NCI-H446 (cell line): Measurements from ENCODE around the gene SYK.

Experiments used
- DNase-seq, 2 experiments: peaks; one replicate each; lab custom pipeline; 2025; lab: John Stamatoyannopoulos, UW

Gene SYK

DNA sequence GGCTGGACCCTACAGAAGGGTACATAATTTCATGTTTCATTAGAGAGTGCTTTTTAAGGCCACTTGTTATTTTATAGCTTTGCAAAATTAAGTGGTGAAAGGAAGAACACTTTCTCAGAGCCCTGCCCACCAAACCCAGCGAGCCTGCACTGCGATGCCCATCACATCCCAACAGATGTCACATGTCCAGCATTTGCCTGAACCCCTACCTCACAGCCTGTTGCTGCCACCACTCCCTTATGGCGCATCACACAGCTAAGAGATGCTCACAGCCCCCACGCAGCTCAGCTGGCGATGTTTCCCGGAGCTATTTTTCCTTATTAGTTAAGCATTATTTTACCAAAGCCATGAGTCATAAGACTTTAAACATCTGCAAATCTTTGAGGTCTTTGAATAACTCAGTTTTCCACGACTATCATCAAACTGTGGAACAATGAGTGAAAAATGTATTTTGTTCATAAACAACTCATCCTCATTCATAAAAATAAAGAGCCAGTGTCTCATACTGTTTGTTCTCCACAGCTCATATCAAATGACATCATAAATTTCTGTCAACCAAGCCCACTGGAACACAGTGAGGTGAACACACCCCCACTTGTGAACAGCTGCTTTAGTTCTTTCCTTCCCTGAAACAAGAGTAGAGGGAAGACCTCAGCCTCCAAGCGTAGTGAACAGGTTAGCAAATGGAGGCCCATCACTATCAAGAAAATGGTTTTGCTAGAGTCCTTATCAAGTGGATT is 104.9 kb downstream of the SYK start:
- no peak for DNase-seq

DNA sequence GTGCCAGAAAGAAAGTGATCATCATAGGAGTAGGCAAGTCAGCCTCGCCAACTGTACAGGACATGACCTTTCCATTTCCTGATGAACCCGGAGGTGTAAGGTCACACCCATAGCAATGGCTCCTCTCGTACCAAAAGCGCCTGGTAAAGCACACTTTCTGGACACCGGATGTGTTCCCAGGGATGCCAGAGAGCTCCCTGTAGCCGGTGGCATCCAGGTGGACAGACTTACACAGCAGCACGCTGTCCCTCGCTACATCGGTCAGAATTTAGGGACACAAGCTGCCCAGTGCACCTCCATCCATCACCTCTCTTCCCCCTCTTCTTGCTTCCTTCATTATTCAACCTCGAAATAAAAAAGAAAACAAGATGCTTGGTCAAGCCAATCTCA is 105.4 kb downstream of the SYK start:
- DNase-seq, result no peak

DNA sequence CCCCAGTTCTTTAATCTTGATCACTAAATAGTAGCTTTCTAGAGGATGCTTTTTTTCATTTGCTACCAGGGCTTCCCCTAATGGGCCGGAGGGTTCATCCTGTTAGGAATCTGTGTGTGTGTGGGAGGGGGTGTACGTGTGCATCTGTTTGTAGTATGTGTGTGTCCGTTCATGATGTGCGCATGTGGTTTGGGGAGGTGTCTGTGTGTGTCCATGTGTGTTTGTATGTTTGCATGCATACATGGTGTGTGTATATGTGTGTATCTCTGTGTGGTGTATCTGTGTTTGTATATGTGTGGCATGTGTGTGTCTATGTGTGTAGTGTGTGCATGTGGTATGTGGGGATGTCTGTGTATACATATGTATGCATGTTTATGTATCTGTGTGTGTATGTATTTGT is 106.2 kb downstream of the SYK start:
- no peak for DNase-seq

DNA sequence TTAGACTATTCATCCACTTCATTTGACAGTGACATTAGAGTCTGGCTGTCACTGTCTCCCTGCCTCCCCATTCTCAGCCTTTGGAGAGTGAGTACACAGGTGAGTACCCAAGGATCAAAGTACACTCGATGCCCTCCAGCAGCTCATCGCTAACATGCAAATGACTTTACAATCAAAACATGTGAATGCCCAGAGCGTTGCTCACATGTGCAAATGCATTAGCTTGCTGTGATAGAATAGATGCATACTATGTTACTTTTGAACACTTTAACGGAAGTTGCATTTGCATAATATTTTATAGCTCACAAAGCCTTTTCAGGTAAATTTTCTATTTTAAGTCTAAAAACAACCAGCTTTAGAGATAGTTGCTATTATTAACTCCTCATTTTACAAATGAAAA is 107.6 kb downstream of the SYK start:
- DNase-seq, result no peak

DNA sequence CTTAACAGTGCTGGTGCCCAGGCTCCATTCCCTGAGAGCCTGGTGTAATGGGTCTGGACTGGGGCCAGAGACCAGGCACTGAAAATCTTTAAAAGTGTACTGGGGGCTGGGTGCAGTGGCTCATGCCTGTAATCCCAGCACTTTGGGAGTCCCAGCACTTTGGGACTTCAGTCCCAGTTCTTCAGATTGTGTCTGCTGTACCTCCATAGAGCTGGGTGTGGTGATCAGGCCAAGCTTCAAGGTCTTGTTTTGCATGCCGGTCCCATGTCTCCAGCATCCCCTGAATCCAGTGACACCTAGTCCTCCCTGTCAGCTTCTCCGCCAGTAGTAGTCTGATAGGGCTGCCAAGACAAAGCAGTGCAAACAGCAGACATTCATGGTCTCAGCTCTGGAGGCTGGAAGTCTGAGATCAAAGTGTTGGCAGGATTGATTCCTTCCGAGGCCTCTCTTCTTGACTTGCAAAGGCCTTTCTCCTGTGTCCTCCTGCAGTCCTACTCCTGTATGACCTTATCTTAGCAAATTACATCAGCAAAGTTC is 108.2 kb downstream of the SYK start:
- no peak for DNase-seq

DNA sequence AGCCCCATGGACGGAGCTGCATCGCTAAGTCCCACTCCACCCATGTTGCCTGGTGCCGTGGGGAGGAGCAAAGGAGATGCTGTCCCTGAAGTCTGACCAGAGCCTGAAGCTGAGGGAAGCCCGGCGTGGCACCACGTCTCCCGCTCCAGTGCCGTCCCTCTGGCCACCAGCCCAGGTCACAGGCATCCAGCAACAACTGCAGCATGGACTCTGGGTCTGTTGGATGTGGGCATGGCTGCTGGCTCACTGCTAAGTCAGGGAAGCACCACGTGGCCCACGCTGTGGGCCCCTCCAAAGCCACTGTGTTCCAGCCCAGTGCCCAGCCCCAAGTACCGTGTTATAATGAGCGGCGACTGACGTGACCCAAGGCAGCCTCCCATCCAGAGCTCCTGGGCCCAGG is 112.6 kb downstream of the SYK start:
- DNase-seq, result no peak

DNA sequence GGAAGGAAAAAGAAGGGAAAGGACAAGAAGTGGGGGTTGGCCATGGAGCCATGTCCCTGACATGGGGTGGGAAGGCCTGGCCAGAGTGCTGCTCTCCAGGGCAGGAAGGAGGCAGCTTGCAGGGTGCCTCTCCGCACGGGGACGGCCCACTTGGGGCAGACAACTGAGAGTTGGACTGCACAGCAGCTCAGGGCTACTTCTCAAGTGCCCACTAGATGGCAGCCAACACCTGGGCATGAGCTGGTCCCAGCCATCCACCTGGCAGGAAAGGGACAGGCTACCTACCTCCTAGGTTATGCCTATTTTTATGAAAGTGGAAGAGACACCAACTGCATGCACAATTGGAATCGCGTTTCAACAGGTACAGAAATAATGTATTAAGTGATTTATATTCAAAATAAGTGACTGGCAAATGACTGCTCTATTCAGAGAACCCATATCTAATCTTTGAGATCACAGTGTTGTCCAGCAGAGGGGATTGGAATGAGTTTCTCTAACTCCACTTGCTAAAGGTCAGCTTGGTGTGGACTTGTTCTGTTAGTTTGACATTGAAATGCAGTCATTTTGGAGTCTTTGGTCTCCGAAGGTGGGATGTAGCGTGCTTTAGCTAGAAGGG is 113.4 kb downstream of the SYK start:
- peak in 1 of 2 experiments; percentile 57 for DNase-seq

DNA sequence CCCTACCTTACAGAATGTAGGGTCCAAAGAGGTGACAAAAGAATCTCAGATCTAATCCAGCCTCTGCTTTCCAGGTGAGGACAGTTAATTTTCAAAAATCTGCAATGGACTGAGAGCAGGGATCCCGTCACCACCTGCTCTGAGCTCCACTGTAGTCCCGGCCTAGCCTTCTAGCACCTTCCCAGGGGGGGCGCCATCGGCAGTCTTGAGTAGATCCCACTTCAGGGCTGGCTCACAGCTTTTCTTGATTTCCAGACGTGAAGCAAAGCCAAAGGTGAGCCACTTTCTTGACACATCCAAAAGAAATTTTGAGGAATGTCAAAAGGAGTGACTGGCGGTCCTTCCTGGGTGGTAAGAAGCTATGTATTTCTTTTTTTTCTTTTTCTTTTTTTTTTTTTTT is 114.1 kb downstream of the SYK start:
- DNase-seq, result no peak

DNA sequence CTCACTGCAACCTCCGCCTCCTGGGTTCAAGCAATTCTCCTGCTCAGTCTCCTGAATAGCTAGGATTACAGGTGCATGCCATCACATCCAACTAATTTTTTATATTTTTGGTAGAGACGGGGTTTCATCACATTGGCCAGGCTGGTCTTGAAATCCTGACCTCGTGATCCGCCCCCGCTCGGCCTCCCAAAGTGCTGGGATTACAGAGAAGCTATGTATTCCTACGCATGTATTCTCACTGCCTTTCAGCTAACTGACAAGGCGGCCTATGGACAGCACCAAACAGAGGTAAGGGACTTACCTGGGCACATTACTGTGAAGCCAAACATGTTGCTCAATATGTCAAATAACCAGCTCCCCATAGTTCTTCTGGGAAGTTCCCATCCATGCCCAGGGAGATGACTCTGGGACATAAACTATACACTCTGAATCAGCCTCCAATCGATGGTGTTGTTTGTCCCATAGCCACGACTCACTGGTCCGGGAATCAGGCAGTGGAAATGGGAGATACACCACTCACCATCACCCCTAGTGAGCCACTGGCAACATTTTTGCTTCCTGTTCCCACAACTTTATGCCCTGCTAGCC is 114.6 kb downstream of the SYK start:
- DNase-seq, result no peak

DNA sequence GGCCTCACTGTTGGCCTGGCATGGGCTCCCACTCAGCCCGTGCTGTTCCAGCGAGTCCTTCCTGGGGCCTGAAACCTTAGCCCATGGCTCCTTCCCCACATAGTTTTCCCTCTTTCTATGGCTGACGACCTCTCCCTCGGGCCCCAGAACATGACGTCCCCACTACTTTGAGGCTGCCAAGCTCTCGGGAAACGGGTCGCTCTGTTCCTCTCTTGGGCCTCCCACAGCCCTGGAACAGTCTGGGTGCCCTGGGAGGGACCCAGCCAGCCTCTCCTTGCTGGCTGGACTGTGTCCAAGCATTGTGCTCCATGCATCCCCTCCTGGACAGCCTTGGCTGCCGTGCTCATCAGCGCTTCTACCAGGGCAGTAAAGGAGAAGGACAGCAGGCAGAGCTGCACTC is 118.3 kb downstream of the SYK start:
- DNase-seq, result no peak

DNA sequence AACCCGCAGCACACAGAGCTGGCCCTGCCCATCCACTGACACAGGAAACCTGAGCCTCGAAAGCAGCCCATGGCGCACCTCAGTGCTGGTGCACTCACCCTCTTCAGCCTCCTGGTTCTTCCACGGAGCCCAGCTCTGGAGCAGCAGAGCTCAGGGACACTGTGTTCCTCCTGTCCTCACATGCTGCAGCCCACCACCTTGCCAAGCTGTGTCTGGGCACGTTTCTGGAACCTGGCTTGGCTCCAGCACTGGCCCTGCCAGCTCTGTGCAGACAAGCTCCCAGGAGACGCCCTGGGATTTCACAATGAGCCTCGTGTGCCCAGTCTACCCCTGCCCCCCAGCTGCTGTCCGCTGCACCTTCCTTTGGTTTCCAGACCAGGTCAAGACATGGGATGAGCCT is 119.5 kb downstream of the SYK start:
- DNase-seq, result peak in 1 of 2 experiments; percentile 62

DNA sequence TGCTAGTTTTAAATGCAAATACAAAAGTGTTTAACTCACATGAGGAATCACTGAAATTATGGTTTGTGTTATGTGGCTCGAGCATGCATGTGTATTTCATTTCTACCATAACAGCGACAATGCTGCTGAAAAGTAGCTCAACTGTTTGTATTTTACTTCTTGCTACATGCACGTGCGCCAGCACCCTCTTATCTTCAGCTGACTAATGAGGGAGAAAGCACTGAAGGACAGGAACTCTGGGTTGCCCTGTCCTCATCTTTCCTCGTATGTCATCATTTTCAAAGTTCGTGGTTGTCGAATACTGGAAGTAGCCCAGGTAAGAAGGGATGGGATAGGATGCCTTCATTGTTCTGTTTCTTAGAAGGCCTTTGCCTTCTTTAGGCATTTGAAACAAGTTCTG is 120.3 kb downstream of the SYK start:
- DNase-seq, result no peak

DNA sequence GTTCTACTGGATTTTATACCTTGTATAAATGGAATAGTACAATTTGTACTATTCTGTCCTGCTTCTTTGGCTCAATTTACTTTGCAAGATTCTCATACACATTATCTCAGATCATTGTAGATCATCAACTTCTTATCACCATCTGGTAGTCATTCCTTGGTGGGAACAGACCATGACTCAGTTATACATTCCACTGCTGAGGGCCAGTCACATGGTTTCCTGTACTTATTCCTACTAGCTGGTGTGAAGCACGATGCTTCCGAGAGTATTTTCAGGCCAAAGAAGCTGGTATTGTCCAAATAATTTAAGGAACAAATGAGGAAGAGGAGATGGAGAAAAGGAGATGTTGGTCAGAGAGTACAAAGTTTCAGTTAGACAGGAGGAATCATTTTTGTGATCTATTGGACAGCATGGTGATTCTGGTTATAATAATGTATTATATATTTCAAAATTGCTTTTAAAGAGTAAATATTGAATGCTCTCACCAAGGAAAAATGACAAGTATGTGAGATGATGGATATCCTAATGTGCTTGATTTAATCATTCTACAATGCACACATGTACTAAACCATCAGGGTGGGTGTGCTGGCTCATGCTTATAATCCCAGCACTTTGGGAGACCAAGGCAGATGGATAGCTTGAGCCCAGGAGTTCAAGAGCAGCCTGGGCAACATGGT is 124.1 kb downstream of the SYK start:
- DNase-seq, result no peak

DNA sequence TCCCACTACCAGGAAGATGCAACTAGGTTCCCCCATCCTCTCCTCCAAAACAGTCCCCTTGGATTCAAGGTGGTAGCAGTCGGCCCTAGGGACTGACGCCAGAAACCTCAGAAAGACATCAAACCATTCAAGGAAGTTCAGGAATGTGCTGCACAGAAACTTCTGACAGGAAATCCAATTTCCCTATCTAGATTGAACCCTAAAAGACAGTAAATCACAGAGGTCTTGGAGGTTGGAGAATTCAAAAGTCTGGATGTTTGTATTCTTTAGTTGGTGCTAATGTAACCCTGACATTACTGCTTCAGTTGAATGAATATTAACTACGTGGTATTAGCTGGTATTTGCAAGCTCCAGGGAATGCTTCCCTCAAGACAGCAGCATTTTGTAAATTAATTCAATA is 125.3 kb downstream of the SYK start:
- no peak for DNase-seq

DNA sequence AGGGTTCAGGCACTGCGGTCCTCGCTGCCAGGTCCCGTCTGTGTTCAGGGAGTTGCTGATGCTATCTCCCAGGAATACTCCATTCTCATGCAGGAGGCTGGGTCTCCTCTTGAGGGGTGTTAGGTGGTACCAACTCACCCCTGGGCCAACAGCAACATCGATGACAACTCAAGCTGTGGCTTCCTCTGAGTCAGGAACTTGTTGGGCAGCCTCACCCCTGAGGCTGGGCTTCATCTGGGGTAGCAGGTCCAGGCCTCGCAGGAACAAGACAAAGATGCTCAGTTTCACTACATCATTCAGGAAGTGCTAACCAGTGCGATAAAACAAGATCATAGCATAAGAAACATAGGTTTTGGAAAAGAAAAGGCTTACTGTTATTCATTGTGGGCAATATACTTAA is 125.9 kb downstream of the SYK start:
- no peak for DNase-seq

DNA sequence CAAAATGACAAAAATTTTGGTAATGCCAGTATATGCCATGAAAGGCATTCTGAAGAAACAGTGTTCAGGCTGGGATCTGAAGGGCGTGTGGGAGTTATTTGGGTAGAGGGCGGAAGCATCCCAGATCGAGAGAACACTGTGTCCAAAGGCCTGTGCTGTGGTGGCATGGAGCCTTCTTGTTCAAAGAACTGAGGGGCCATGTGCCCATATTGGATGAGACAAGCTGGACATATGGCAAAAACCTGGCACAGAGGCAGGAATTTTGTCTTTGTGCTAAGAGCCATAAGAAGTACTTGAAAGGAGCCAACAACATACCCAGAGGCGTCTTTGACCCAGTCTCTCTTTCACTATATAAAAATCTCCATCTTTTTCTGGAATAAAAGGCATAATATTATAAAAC is 128.0 kb downstream of the SYK start:
- peak in 1 of 2 experiments; percentile 41 for DNase-seq

DNA sequence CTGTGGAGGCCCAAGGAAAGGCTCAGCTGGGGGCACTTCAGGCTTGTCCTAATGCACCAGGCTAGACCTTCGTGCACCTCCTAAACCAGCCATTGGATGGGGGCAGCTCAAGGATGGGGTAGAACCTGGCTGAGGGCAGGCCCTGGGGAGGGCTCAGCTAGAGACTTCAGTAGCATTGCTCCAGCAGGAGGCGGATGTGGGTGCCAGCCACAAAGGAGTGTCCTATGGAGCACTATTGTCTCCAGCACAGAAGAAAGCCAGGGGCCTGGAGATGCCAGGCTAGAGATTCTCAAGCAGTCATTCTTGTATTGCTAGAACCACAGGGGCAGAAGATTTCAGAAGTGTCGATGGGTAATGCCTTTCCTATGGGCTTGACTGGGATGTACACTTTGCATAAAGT is 131.8 kb downstream of the SYK start:
- no peak for DNase-seq

DNA sequence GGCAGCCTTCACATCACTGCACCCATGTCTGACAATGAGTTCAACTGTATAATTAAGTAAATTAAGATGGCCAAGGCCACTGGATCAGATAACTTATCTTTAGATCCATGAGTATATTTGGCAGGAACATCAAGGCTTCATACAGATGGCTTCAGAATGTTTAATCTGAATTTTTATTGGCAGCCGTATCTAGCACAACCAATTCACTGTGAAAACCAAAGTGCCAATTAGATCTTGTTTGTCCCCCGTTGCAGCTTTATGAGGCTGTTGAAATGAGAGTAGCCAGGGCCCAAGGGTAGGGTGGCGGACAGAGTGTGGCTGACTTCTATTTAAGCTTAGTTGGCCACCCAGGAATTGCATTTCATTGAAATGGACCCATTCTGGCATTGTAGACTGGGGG is 137.7 kb downstream of the SYK start:
- DNase-seq, result no peak

DNA sequence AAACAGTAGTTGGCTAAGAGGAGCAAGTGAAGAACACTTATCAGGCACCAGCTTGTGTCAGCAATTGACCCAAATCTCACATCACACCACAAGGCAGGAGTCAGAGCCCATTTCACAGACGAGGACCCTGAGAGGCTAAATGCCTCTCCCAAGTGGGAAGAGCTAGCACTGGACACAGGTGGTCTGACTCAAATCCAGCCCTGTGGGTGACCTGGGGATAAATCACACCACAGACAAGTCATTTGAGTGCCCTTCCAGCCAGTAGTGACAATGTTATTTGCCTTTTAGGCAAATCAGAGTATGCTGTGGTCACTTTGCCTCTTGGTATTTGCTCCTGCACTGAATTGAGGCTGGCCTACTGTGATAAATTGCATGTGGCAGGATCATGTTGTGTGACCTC is 138.7 kb downstream of the SYK start:
- DNase-seq, result no peak

DNA sequence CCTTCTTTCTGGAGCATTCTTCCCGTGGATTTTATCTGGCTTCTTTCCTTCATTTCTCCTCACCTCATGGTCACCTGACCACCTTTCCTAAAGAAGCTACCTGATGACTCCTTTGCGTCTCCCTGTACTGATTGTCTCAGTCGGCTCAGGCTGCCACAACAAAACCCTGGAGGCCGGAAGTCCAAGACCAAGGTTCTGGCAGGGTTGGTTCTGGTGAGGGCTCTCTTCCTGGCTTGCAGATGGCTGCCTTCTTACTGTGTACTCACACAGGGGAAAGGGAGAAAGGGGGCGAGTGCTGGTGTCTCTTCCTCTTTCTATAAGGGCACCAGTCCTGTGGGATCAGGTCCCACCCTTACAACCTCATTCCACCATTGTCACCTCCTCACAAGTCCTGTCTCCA is 140.0 kb downstream of the SYK start:
- no peak for DNase-seq

DNA sequence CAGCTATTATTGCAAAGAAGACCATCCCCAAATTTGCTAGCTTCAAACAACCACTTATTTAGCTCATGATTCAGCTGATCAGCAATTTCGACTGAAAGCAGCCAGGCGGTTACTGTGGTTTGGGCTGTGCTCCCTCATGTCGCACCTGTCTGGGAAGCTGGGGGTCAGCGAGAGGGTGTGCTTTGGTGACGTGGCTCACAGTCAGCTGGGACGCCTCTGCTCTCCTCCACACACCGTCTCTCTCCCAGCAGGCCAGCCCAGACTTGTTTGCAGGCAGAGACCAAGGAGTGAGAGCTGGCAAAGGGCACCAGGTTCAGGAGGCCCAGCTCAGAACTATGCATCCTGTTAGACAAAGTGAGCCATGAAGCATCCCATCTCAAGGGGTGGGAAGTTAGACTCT is 140.9 kb downstream of the SYK start:
- DNase-seq, result no peak

DNA sequence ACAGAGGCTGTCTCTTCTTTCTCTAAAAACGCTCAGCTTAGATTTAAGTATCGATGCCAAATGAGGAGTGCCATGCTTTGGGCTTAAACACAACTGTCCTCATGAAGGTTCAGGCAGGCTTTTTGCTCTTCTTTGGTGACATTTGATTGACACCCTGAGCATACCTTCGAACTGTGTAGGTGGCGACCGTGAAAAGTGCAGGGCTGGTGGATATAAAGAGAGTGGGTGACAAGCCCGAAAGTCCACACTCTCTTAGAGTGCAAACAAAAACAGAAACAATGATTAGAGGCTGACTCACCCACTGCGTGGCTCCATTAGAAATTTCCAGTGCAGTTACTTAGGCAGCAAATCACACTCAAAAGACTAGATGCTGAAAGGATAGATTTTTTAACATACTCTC is 141.7 kb downstream of the SYK start:
- DNase-seq, result no peak

DNA sequence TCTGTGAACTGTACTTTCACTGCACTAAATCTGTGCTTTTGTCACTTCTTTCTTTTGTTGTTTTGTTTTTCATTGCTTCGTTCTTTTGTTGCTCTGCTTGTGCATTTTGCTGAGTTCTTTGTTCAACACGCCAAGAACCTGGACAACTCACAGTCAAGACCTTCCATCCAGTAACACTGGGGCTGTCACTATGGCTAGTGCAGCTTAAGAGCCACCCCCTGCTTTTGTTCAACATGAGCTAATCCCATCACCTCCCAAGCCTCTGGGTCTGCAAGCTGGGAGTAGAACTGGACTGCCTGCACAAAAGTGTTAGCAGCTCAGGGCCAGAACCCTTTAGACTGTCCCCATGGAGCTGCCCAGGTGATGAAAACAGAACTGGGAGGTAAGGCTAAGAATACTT is 143.7 kb downstream of the SYK start:
- DNase-seq, result no peak
